Prostate gland (tissue), 2 donors: Measurements from ENCODE around the gene SLC25A34.

Experiments used
- CTCF ChIP-seq, 4 experiments: fragments of 200-600 bp in 2 of 4; fragments of 450-650 bp in 2 of 4; sonication (generic) in 2 of 4; IDR thresholded peaks; 1 replicate in 3 of 4; 2 replicates in 1 of 4; pipeline ENCODE4 v1.5.1; 2016 to 2019; ENCODE audit warnings: antibody characterized with exemption in 4 of 4, mild to moderate bottlenecking in 2 of 4, moderate library complexity in 2 of 4
- POLR2A ChIP-seq: fragments of 450-650 bp; IDR thresholded peaks from one replicate; pipeline ENCODE4 v1.6.1; 2016; ENCODE audit warnings: antibody characterized with exemption, mild to moderate bottlenecking
- POLR2AphosphoS5 ChIP-seq: sonication (generic); formaldehyde crosslinking; IDR thresholded peaks from one replicate; pipeline ENCODE4 v1.6.1; 2017; ENCODE audit warnings: antibody characterized with exemption

- no peak for TF ChIP-seq CTCF (IDR thresholded peaks at IDR 0.05)
- no peak for TF ChIP-seq POLR2AphosphoS5
- TF ChIP-seq POLR2A, result no peak
These were observed 29.3 kb upstream of the SLC25A34 start for GRCh38 chr1:15706751-15707150.
